Measurements from ENCODE around the gene THNSL1.

GRCh38 chr10:25024528-25024927, 8.1 kb downstream of the THNSL1 start:
- TF ChIP-seq CTCF (IDR thresholded peaks at IDR 0.05) (no peak), POLR2A (IDR thresholded peaks at IDR 0.05) (no peak)
